HEK293 (cell line): ENCODE data around the gene ITGA11.

Experiments
- CTCF ChIA-PET: fragments of 350-600 bp; formaldehyde crosslinking; extraction: SDS; loops from one replicate; lab custom pipeline; 2021; ENCODE audit warnings: antibody characterized with exemption; lab: Yijun Ruan, JAX
- POLR2A ChIA-PET: fragments of 300-600 bp; formaldehyde crosslinking; extraction: SDS; loops from one replicate; lab custom pipeline; 2020; ENCODE audit warnings: antibody characterized with exemption, inconsistent platforms; lab: Yijun Ruan, JAX
- H3K27ac ChIP-seq: fragments of 200-500 bp; sonication (Bioruptor generic); 2 replicates; pipeline ENCODE4 v1.5.1; 2014; ENCODE audit warnings: low read depth, low read length, control low read depth, inconsistent platforms; ENCODE audit errors: extremely low read depth
- H3K36me3 ChIP-seq, 2 experiments: fragments of 200-500 bp in 1 of 2; sonication (Bioruptor generic) in 1 of 2; 1 replicate in 1 of 2; 2 replicates in 1 of 2; pipeline ENCODE4 v1.5.1; 2014 to 2017; ENCODE audit warnings: inconsistent platforms in 2 of 2, low read length in 2 of 2; ENCODE audit not compliant: control insufficient read depth in 2 of 2, insufficient read depth in 1 of 2
- H3K4me1 ChIP-seq: fragments of 200-500 bp; sonication (Bioruptor generic); 2 replicates; pipeline ENCODE4 v1.5.1; 2014; ENCODE audit warnings: mild to moderate bottlenecking, low read length, inconsistent platforms; ENCODE audit not compliant: control insufficient read depth, insufficient read depth
- H3K4me3 ChIP-seq: 2 replicates; pipeline ENCODE4 v1.5.1; 2011; ENCODE audit warnings: low read depth, mild to moderate bottlenecking, control low read depth, low read length, moderate library complexity
- H3K9me3 ChIP-seq: fragments of 200-500 bp; sonication (Bioruptor generic); 2 replicates; pipeline ENCODE4 v1.5.1; 2014; ENCODE audit warnings: low read depth, low read length, inconsistent platforms; ENCODE audit not compliant: control insufficient read depth, insufficient read depth
- BCL11A ChIP-seq: fragments of 450-650 bp; formaldehyde crosslinking; IDR thresholded peaks from 2 replicates; pipeline ENCODE4 v1.5.1; 2016; ENCODE audit warnings: low read depth, missing biosample characterization, missing genetic modification characterization
- EGR2 ChIP-seq: fragments of 450-650 bp; formaldehyde crosslinking; IDR thresholded peaks from 2 replicates; pipeline ENCODE4 v1.5.1; 2016; ENCODE audit warnings: low read depth, missing biosample characterization, missing genetic modification characterization
- GLI2 ChIP-seq: fragments of 450-650 bp; formaldehyde crosslinking; IDR thresholded peaks from 2 replicates; pipeline ENCODE4; 2017; ENCODE audit warnings: missing biosample characterization, missing genetic modification characterization, low read depth, borderline replicate concordance
- GLIS1 ChIP-seq: fragments of 450-650 bp; formaldehyde crosslinking; IDR thresholded peaks from 2 replicates; pipeline ENCODE4 v1.5.1; 2016; ENCODE audit warnings: missing biosample characterization, missing genetic modification characterization
- KLF9 ChIP-seq: fragments of 450-650 bp; formaldehyde crosslinking; IDR thresholded peaks from 2 replicates; pipeline ENCODE4 v1.5.1; 2016; ENCODE audit warnings: missing biosample characterization, missing genetic modification characterization, low read depth
- RBAK ChIP-seq: fragments of 450-650 bp; formaldehyde crosslinking; IDR thresholded peaks from 2 replicates; pipeline ENCODE4 v1.5.1; 2016; ENCODE audit warnings: missing biosample characterization, missing genetic modification characterization
- REPIN1 ChIP-seq: fragments of 450-650 bp; formaldehyde crosslinking; IDR thresholded peaks from 2 replicates; pipeline ENCODE4 v1.5.1; 2017; ENCODE audit warnings: missing biosample characterization, missing genetic modification characterization, low read depth
- ZBTB17 ChIP-seq: fragments of 450-650 bp; formaldehyde crosslinking; IDR thresholded peaks from 2 replicates; pipeline ENCODE4 v1.5.1; 2016; ENCODE audit warnings: missing biosample characterization, missing genetic modification characterization
- ZBTB7A ChIP-seq: fragments of 450-650 bp; formaldehyde crosslinking; IDR thresholded peaks from 2 replicates; pipeline ENCODE4 v1.5.1; 2016; ENCODE audit warnings: low read depth, missing biosample characterization, missing genetic modification characterization
- ZFHX2 ChIP-seq: fragments of 450-650 bp; formaldehyde crosslinking; conservative IDR thresholded peaks from 2 replicates; pipeline ENCODE4 v1.5.1; 2016; ENCODE audit warnings: missing biosample characterization, missing genetic modification characterization
- ZNF174 ChIP-seq: fragments of 450-650 bp; formaldehyde crosslinking; IDR thresholded peaks from 2 replicates; pipeline ENCODE4 v1.5.0; 2017; ENCODE audit warnings: missing biosample characterization, mild to moderate bottlenecking, missing genetic modification characterization
- ZNF366 ChIP-seq: fragments of 450-650 bp; formaldehyde crosslinking; conservative IDR thresholded peaks from 2 replicates; pipeline ENCODE4 v1.5.1; 2016; ENCODE audit warnings: missing biosample characterization, missing genetic modification characterization
- ZNF398 ChIP-seq: fragments of 450-650 bp; formaldehyde crosslinking; IDR thresholded peaks from 2 replicates; pipeline ENCODE4 v1.5.1; 2017; ENCODE audit warnings: missing biosample characterization, missing genetic modification characterization
- ZNF530 ChIP-seq: fragments of 450-650 bp; formaldehyde crosslinking; IDR thresholded peaks from 2 replicates; pipeline ENCODE4 v1.5.1; 2016; ENCODE audit warnings: low read depth, missing biosample characterization, missing genetic modification characterization
- ZNF660 ChIP-seq: fragments of 450-650 bp; IDR thresholded peaks from 2 replicates; pipeline ENCODE4 v1.5.1; 2018; ENCODE audit warnings: missing biosample characterization, mild to moderate bottlenecking, missing genetic modification characterization
- ZNF707 ChIP-seq: fragments of 450-650 bp; formaldehyde crosslinking; IDR thresholded peaks from 2 replicates; pipeline ENCODE4 v1.5.1; 2016; ENCODE audit warnings: missing biosample characterization, missing genetic modification characterization
- ZNF791 ChIP-seq: fragments of 450-650 bp; formaldehyde crosslinking; IDR thresholded peaks from 2 replicates; pipeline ENCODE4 v1.5.1; 2016; ENCODE audit warnings: missing biosample characterization, missing genetic modification characterization
- ZNF830 ChIP-seq: fragments of 450-650 bp; IDR thresholded peaks from 2 replicates; pipeline ENCODE4 v1.5.0; 2018; ENCODE audit warnings: missing biosample characterization, missing genetic modification characterization, low read depth, mild to moderate bottlenecking, moderate library complexity
- TF ChIP-seq, protein P1 (sequence below): fragments of 450-650 bp; formaldehyde crosslinking; IDR thresholded peaks from 2 replicates; pipeline ENCODE4 v1.5.1; 2016; ENCODE audit warnings: missing biosample characterization, missing genetic modification characterization, borderline replicate concordance

The ITGA11 gene

GRCh38 chr15:68479870-68480269 is 47.9 kb upstream of the ITGA11 start:
- no peak overlapping the region for H3K4me3 ChIP-seq
- H3K36me3 ChIP-seq: no peaks in the 10 kb centered on the region
- H3K9me3 ChIP-seq: no peaks in the 10 kb centered on the region
- H3K27ac ChIP-seq: no peak overlapping the region
- POLR2A ChIA-PET: no interaction called here
- no peak for TF ChIP-seq ZNF174 (tag by site-specific recombination)
- TF ChIP-seq KLF9: no peak
- no peak for TF ChIP-seq ZNF366 (tag by site-specific recombination)
- TF ChIP-seq ZNF660 (tag by site-specific recombination): no peak
- TF ChIP-seq ZNF707 (tag by site-specific recombination): no peak
- TF ChIP-seq ZNF791: no peak
- TF ChIP-seq ZNF830 (tag by site-specific recombination): no peak
- TF ChIP-seq, protein P1, sequence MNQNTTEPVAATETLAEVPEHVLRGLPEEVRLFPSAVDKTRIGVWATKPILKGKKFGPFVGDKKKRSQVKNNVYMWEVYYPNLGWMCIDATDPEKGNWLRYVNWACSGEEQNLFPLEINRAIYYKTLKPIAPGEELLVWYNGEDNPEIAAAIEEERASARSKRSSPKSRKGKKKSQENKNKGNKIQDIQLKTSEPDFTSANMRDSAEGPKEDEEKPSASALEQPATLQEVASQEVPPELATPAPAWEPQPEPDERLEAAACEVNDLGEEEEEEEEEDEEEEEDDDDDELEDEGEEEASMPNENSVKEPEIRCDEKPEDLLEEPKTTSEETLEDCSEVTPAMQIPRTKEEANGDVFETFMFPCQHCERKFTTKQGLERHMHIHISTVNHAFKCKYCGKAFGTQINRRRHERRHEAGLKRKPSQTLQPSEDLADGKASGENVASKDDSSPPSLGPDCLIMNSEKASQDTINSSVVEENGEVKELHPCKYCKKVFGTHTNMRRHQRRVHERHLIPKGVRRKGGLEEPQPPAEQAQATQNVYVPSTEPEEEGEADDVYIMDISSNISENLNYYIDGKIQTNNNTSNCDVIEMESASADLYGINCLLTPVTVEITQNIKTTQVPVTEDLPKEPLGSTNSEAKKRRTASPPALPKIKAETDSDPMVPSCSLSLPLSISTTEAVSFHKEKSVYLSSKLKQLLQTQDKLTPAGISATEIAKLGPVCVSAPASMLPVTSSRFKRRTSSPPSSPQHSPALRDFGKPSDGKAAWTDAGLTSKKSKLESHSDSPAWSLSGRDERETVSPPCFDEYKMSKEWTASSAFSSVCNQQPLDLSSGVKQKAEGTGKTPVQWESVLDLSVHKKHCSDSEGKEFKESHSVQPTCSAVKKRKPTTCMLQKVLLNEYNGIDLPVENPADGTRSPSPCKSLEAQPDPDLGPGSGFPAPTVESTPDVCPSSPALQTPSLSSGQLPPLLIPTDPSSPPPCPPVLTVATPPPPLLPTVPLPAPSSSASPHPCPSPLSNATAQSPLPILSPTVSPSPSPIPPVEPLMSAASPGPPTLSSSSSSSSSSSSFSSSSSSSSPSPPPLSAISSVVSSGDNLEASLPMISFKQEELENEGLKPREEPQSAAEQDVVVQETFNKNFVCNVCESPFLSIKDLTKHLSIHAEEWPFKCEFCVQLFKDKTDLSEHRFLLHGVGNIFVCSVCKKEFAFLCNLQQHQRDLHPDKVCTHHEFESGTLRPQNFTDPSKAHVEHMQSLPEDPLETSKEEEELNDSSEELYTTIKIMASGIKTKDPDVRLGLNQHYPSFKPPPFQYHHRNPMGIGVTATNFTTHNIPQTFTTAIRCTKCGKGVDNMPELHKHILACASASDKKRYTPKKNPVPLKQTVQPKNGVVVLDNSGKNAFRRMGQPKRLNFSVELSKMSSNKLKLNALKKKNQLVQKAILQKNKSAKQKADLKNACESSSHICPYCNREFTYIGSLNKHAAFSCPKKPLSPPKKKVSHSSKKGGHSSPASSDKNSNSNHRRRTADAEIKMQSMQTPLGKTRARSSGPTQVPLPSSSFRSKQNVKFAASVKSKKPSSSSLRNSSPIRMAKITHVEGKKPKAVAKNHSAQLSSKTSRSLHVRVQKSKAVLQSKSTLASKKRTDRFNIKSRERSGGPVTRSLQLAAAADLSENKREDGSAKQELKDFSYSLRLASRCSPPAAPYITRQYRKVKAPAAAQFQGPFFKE (tag by site-specific recombination): no peak
- no peak for TF ChIP-seq ZNF530 (tag by site-specific recombination)
- no peak for TF ChIP-seq EGR2 (tag by site-specific recombination)
- no peak for TF ChIP-seq REPIN1
- no peak for TF ChIP-seq ZBTB17 (tag by site-specific recombination)
- H3K4me1 ChIP-seq: no peaks in the 10 kb centered on the region
- CTCF ChIA-PET: interaction anchor here (0.5 kb wide), 1 partner anchor 59 kb away, joined by 4 read pairs; no protein-coding TSS in a partner anchor

- Histone ChIP-seq H3K36me3 (no peaks in the 10 kb centered on the region), H3K4me3 (no peak overlapping the region), H3K9me3 (no peaks in the 10 kb centered on the region), H3K27ac (no peak overlapping the region), H3K4me1 (no peaks in the 10 kb centered on the region)
- peak; percentile 64 for TF ChIP-seq EGR2 (tag by site-specific recombination)
- TF ChIP-seq, protein P1 (tag by site-specific recombination): no peak
- TF ChIP-seq ZBTB7A (tag by site-specific recombination): no peak
- no peak for TF ChIP-seq BCL11A
- TF ChIP-seq ZNF398 (tag by site-specific recombination): no peak
- TF ChIP-seq GLI2: no peak
- peak; percentile 52 for TF ChIP-seq ZFHX2 (tag by site-specific recombination)
- no peak for TF ChIP-seq RBAK (tag by site-specific recombination)
- TF ChIP-seq GLIS1 (tag by site-specific recombination): no peak
- CTCF ChIA-PET: interaction anchor here (0.5 to 0.7 kb wide), 3 partner anchors 19 to 194 kb away, joined by 3 to 4 read pairs (median 3); no protein-coding TSS in a partner anchor
- POLR2A ChIA-PET: no interaction called here
These were observed 47.4 kb upstream of the ITGA11 start for GRCh38 chr15:68479406-68479805.
